IMR-90 (cell line): Measurements from ENCODE around the gene SHLD1. TPM values are rescaled to one million over a fixed set of nuclear protein-coding genes. Genes with fewer than 3 reads are reported as not detected.

Source experiments
- ATAC-seq: fragments of 200-7000 bp; cut with Tn5 transposase; 2 replicates; pipeline ENCODE4 v1.9.1; 2020; ENCODE audit warnings: low read depth, mild to moderate bottlenecking, moderate library complexity
- BruUV-seq: library from RNA; stranded (reverse); fragments of 400-500 nt; replicated peaks from 2 replicates; lab custom pipeline; 2021; lab: Mats Ljungman, UMichigan
- CTCF ChIA-PET: fragments of 300-600 bp; formaldehyde crosslinking; extraction: SDS; loops from one replicate; lab custom pipeline; 2021; ENCODE audit warnings: antibody characterized with exemption; lab: Yijun Ruan, JAX
- POLR2A ChIA-PET: fragments of 300-600 bp; sonication (Branson Sonifier 250); formaldehyde crosslinking; loops from one replicate; lab custom pipeline; 2022; ENCODE audit warnings: antibody characterized with exemption; ENCODE audit not compliant: unreplicated experiment; lab: Charles Lee
- DNase-seq: peaks from one replicate; pipeline ENCODE4 v3.0.0; 2013
- H2AFZ ChIP-seq: replicated peaks from 2 replicates; pipeline ENCODE3; 2013; ENCODE audit warnings: low read length, mild to moderate bottlenecking; ENCODE audit not compliant: poor library complexity
- H2AK5ac ChIP-seq: 2 replicates; pipeline ENCODE4 v1.6.1; 2013; ENCODE audit warnings: low read depth, low read length, inconsistent platforms
- H2AK9ac ChIP-seq: replicated peaks from 2 replicates; pipeline ENCODE3; 2013; ENCODE audit warnings: mild to moderate bottlenecking, low read depth, low read length, moderate library complexity; ENCODE audit not compliant: poor library complexity
- H2BK120ac ChIP-seq: 2 replicates; pipeline ENCODE4 v1.6.1; 2013; ENCODE audit warnings: low read depth, low read length, inconsistent platforms
- H2BK15ac ChIP-seq: 3 replicates; pipeline ENCODE4 v1.6.1; 2013; ENCODE audit warnings: low read depth, low read length, inconsistent platforms
- H2BK20ac ChIP-seq: 2 replicates; pipeline ENCODE4 v1.6.1; 2013; ENCODE audit warnings: low read depth, mild to moderate bottlenecking, inconsistent platforms, low read length, moderate library complexity
- H2BK5ac ChIP-seq: 2 replicates; pipeline ENCODE4 v1.6.1; 2013; ENCODE audit warnings: mild to moderate bottlenecking, low read depth, low read length, inconsistent platforms; ENCODE audit not compliant: poor library complexity, severe bottlenecking
- H3K14ac ChIP-seq: replicated peaks from 2 replicates; pipeline ENCODE4 v1.6.1; 2013; ENCODE audit warnings: low read depth, low read length, inconsistent platforms
- H3K18ac ChIP-seq: 2 replicates; pipeline ENCODE4 v1.6.1; 2013; ENCODE audit warnings: low read depth, low read length, control low read depth
- H3K23ac ChIP-seq: 2 replicates; pipeline ENCODE4 v1.6.1; 2013; ENCODE audit warnings: low read depth, low read length, inconsistent platforms
- H3K27ac ChIP-seq: 2 replicates; pipeline ENCODE4 v1.5.1; 2013; ENCODE audit warnings: mild to moderate bottlenecking, control low read depth, low read length; ENCODE audit not compliant: insufficient read depth
- H3K27me3 ChIP-seq: 2 replicates; pipeline ENCODE4 v1.6.1; 2013; ENCODE audit warnings: low read length; ENCODE audit not compliant: control insufficient read depth, insufficient read depth
- H3K36me3 ChIP-seq: 2 replicates; pipeline ENCODE4 v1.6.1; 2013; ENCODE audit warnings: low read length, mixed read lengths; ENCODE audit not compliant: control insufficient read depth, insufficient read depth
- H3K4ac ChIP-seq: 2 replicates; pipeline ENCODE4 v1.6.1; 2013; ENCODE audit warnings: low read depth, low read length, inconsistent platforms
- H3K4me1 ChIP-seq: 2 replicates; pipeline ENCODE4 v1.6.1; 2013; ENCODE audit warnings: low read length, mixed read lengths; ENCODE audit not compliant: control insufficient read depth, insufficient read depth
- H3K4me2 ChIP-seq: 2 replicates; pipeline ENCODE4 v1.6.1; 2013; ENCODE audit warnings: low read depth, mild to moderate bottlenecking, control low read depth, low read length, moderate library complexity
- H3K4me3 ChIP-seq: 2 replicates; pipeline ENCODE4 v1.5.1; 2013; ENCODE audit warnings: low read depth, mild to moderate bottlenecking, control low read depth, low read length, moderate library complexity; ENCODE audit not compliant: insufficient read depth
- H3K56ac ChIP-seq: 2 replicates; pipeline ENCODE4 v1.6.1; 2013; ENCODE audit warnings: low read length, inconsistent platforms; ENCODE audit not compliant: insufficient read depth; ENCODE audit errors: extremely low read depth
- H3K79me1 ChIP-seq, 2 experiments: 2 replicates each; pipeline ENCODE4 v1.6.1; 2013; ENCODE audit warnings: low read length in 2 of 2, inconsistent platforms in 1 of 2, low read depth in 1 of 2
- H3K9ac ChIP-seq: 2 replicates; pipeline ENCODE4 v1.6.1; 2013; ENCODE audit warnings: low read depth, low read length, control low read depth
- H3K9me1 ChIP-seq: 2 replicates; pipeline ENCODE4 v1.6.1; 2013; ENCODE audit warnings: low read length, inconsistent platforms; ENCODE audit not compliant: insufficient read depth
- H3K9me3 ChIP-seq: 2 replicates; pipeline ENCODE4 v1.6.1; 2013; ENCODE audit warnings: low read length; ENCODE audit not compliant: control insufficient read depth, insufficient read depth
- H4K20me1 ChIP-seq: 2 replicates; pipeline ENCODE4 v1.6.1; 2013; ENCODE audit warnings: low read length, inconsistent platforms; ENCODE audit not compliant: insufficient read depth
- H4K5ac ChIP-seq: 2 replicates; pipeline ENCODE4 v1.6.1; 2013; ENCODE audit warnings: mild to moderate bottlenecking, low read depth, low read length, control low read depth
- H4K8ac ChIP-seq, 2 experiments: 2 replicates each; pipeline ENCODE4 v1.6.1; 2013; ENCODE audit warnings: low read depth in 2 of 2, low read length in 2 of 2, control low read depth in 1 of 2, inconsistent platforms in 1 of 2
- H4K91ac ChIP-seq: 2 replicates; pipeline ENCODE4 v1.6.1; 2013; ENCODE audit warnings: low read depth, low read length, inconsistent platforms; ENCODE audit not compliant: insufficient read depth
- CHD1 ChIP-seq: IDR thresholded peaks from 2 replicates; pipeline ENCODE4 v1.6.1; 2012; ENCODE audit warnings: low read depth, low read length, improper control_type of control experiment
- MXI1 ChIP-seq: IDR thresholded peaks from 2 replicates; pipeline ENCODE4 v1.6.1; 2012; ENCODE audit warnings: low read depth, mild to moderate bottlenecking, low read length, moderate library complexity, borderline replicate concordance
- NFE2L2 ChIP-seq: fragments of 150-350 bp; IDR thresholded peaks from 2 replicates; pipeline ENCODE4 v1.6.1; 2016; ENCODE audit warnings: low read depth, mild to moderate bottlenecking, low read length
- WGBS, 2 experiments: methylation state at CpG; one replicate each; pipeline versions ENCODE4 v1.1.5 to v1.1.7; 2013; ENCODE audit warnings: missing lambda C conversion rate in 2 of 2; ENCODE audit not compliant: insufficient read length in 1 of 2; ENCODE audit errors: extremely low coverage in 2 of 2; 5-methylcytosine and 5-hydroxymethylcytosine counted together
- dilution Hi-C: fragments of 300-500 bp; cut with HindIII; formaldehyde crosslinking; loops from one replicate; pipeline ENCODE4 v1.14.3; 2018; ENCODE audit warnings: low sequenced_read_pairs; ENCODE audit not compliant: unreplicated experiment
- in situ Hi-C: fragments of 300-500 bp; cut with MboI; formaldehyde crosslinking; loops from 3 replicates; pipeline ENCODE4 v1.14.3; 2019; ENCODE audit warnings: low sequenced_read_pairs, inconsistent platforms, mixed read lengths
- intact Hi-C: fragments of 100-400 bp; cut with micrococcal nuclease; formaldehyde crosslinking; loops from 2 replicates; pipeline ENCODE4 v1.10.0; 2022
- polyA plus RNA-seq, 3 experiments: library from polyadenylated mRNA; depleted of rRNA; stranded (reverse); fragments of >200 nt; gene quantifications; 2 replicates each; pipeline ENCODE4 v1.2.3, GENCODE V29; 2012; ENCODE audit warnings: low replicate concordance in 1 of 3
- total RNA-seq: library from RNA; depleted of rRNA; stranded (reverse); fragments of >200 nt; gene quantifications from 2 replicates; pipeline ENCODE4 v1.2.3, GENCODE V29; 2012

Gene SHLD1
- total and polyA plus RNA-seq, 2 of the 4 experiments (the other 2 are of a cell fraction) = 2.6 to 3.0 TPM

DNA sequence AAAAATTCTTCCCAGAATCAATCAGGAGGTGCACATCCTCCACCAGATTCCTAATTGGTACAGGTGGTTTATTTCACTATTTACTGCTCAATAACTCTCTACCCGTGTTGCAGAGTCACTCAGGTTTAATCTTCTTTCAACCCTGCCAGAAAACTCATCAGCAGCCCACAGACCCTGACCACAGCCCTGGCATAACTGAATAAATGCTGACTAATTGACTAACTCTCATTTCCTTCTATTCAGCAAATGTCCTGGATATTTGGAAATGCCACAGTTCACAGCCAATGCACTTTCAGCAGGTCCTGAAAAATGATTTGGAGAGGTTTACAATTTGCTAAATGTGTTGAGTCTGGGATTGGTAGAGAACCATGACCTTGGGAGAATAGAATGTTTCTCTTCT is 137.8 kb downstream of the SHLD1 start:
- no peak for TF ChIP-seq CHD1
- no peak for TF ChIP-seq MXI1
- TF ChIP-seq NFE2L2 = no peak
- CTCF ChIA-PET = no interaction called here
- dilution Hi-C loops = no loop called here

More for the DNA sequence above, 137.8 kb downstream of the SHLD1 start:
- no peak overlapping the region for H3K23ac ChIP-seq
- no peak overlapping the region for H3K4ac ChIP-seq
- DNase-seq (no peak), ATAC-seq (no peak)
- H3K9me3 ChIP-seq = no peaks in the 10 kb centered on the region
- H3K14ac ChIP-seq = no peak overlapping the region
- H3K9me1 ChIP-seq = no peaks in the 10 kb centered on the region
- H3K56ac ChIP-seq = no peak overlapping the region
- H3K18ac ChIP-seq = no peak overlapping the region
- POLR2A ChIA-PET = no interaction called here
- H3K27ac ChIP-seq = no peak overlapping the region
- no peak overlapping the region for H3K9ac ChIP-seq
- no peak overlapping the region for H2BK5ac ChIP-seq
- H3K4me2 ChIP-seq = no peak overlapping the region
- in situ Hi-C loops (no loop called here), intact Hi-C loops (no loop called here)
- no TSS peak for BruUV-seq
- no peaks in the 10 kb centered on the region for H4K20me1 ChIP-seq
- H2BK20ac ChIP-seq = no peak overlapping the region
- no peaks in the 10 kb centered on the region for H3K36me3 ChIP-seq
- H4K8ac ChIP-seq = no peak overlapping the region
- no peaks in the 10 kb centered on the region for H3K79me1 ChIP-seq
- no peak overlapping the region for H4K5ac ChIP-seq
- H3K27me3 ChIP-seq = peaks cover 16% of the 10 kb centered on the region
- H2AK5ac ChIP-seq = no peak overlapping the region
- WGBS, 2 experiments = no CpG with 5 or more reads among the region's 1 CpG
- H2BK15ac ChIP-seq = no peak overlapping the region
- no peak overlapping the region for H3K4me3 ChIP-seq
- no peaks in the 10 kb centered on the region for H3K4me1 ChIP-seq
- no peak overlapping the region for H2AFZ ChIP-seq
- H2BK120ac ChIP-seq = no peak overlapping the region
- H2AK9ac ChIP-seq = no peak overlapping the region
- H4K91ac ChIP-seq = no peak overlapping the region
